GM21529 (cell line): ENCODE measurements around the gene UBXN1.

Experiments used
- ATAC-seq: cut with Tn5 transposase; IDR thresholded peaks from one replicate; pipeline ENCODE4 v1.9.1; 2021; ENCODE audit not compliant: unreplicated experiment

Gene UBXN1

GRCh38 chr11:62678770-62679696 is at the start of gene UBXN1:
Gene UBXN1 (minus strand): TSS chr11:62679073. CDS start chr11:62678923, 150 bp downstream.
- ATAC-seq, result peak; percentile 66

GRCh38 chr11:62728171-62728988 is 49.5 kb upstream of the UBXN1 start, which contains the start of gene TTC9C:
Gene TTC9C (plus strand): TSS chr11:62728486. CDS start chr11:62728849, 363 bp downstream.
- peak; percentile 20 for ATAC-seq

GRCh38 chr11:62727872-62728170 is 48.9 kb upstream of the UBXN1 start:
- ATAC-seq, result peak; percentile 55

- peak; percentile 67 for ATAC-seq
Observed at GRCh38 chr11:62727165-62727871, 48.4 kb upstream of the UBXN1 start, which contains the start of gene HNRNPUL2. Gene HNRNPUL2 (minus strand): TSS chr11:62727457. CDS start chr11:62727156, 301 bp downstream.

- no peak for ATAC-seq
Observed at GRCh38 chr11:62726915-62727164, 48.0 kb upstream of the UBXN1 start.

GRCh38 chr11:62726156-62726914 is 47.5 kb upstream of the UBXN1 start:
- peak; percentile 0 for ATAC-seq

GRCh38 chr11:62725646-62726045 is 46.8 kb upstream of the UBXN1 start:
- no peak for ATAC-seq

- no peak for ATAC-seq
Observed at GRCh38 chr11:62724171-62724570, 45.3 kb upstream of the UBXN1 start.

- ATAC-seq, result no peak
Observed at GRCh38 chr11:62721994-62722393, 43.1 kb upstream of the UBXN1 start.

GRCh38 chr11:62719302-62719978 is 40.6 kb upstream of the UBXN1 start:
- no peak for ATAC-seq

GRCh38 chr11:62716816-62717215 is 37.9 kb upstream of the UBXN1 start:
- no peak for ATAC-seq

GRCh38 chr11:62716206-62716605 is 37.3 kb upstream of the UBXN1 start:
- ATAC-seq, result no peak

- no peak for ATAC-seq
Observed at GRCh38 chr11:62715150-62716130, 36.6 kb upstream of the UBXN1 start.

- no peak for ATAC-seq
Observed at GRCh38 chr11:62713343-62713742, 34.5 kb upstream of the UBXN1 start.

GRCh38 chr11:62712861-62713260 is 34.0 kb upstream of the UBXN1 start:
- ATAC-seq, result no peak

GRCh38 chr11:62712276-62712812 is 33.5 kb upstream of the UBXN1 start:
- no peak for ATAC-seq

- peak; percentile 6 for ATAC-seq
Observed at GRCh38 chr11:62710001-62710345, 31.1 kb upstream of the UBXN1 start.

- ATAC-seq, result peak; percentile 70
Observed at GRCh38 chr11:62709247-62710000, 30.6 kb upstream of the UBXN1 start.
